ENCODE results near the gene HMOX1. TPM values are rescaled to one million over a fixed set of nuclear protein-coding genes. Genes with fewer than 3 reads are reported as not detected.

HMOX1 gene
- total and polyA plus RNA-seq, 5 experiments from 2014 or later: 0.65 to 3.1 (median 2.6) TPM; not detected in 2

- Mint-ChIP-seq H3K9me3 (peaks cover 0 to 8% (median 0%) of the 10 kb centered on the region in 9 donors), H3K27ac (no peak overlapping the region), H3K36me3 (peaks cover 0 to 5% (median 4%) of the 10 kb centered on the region in 3 donors), H3K4me3 (no peak overlapping the region), H3K4me1 (peaks cover 3 to 6% (median 5%) of the 10 kb centered on the region in 4 donors), H3K27me3 (no peaks in the 10 kb centered on the region)
- DNase-seq (no peak), ATAC-seq (no peak)
- POLR2A ChIA-PET: no interaction called here
These were observed 62.4 kb downstream of the HMOX1 start for GRCh38 chr22:35443338-35443737.

Small RNA genes lying within 50 kb of the gene (microRNA-seq; reads per million reads assigned to microRNA genes)
- 3.4 reads per million, percentile 4 among the genes with 10 or more reads in this experiment for gene MIR3909 (ENCODE audit: borderline microRNAs expressed)
- gene MIR6069 (ENCODE audit: borderline microRNAs expressed): not detected

Other genes with a start within 250 kb of the HMOX1 start
- gene HMGXB4, start 123.6 kb upstream of the HMOX1 start, total RNA-seq: 10 to 100 TPM; 29.5 to 32.6 TPM
- 10 to 100 TPM in 2 of 3 donors, 1 to 10 TPM in 1; 7.9 to 17.8 (median 11.0) TPM for gene HMGXB4, start 123.6 kb upstream of the HMOX1 start, polyA plus RNA-seq
- 10 to 100 TPM; 45.9 to 47.8 TPM for gene TOM1, start 81.2 kb upstream of the HMOX1 start, total RNA-seq
- 10 to 100 TPM; 26.6 to 29.6 (median 29.2) TPM for gene TOM1, start 81.2 kb upstream of the HMOX1 start, polyA plus RNA-seq
- 10 to 100 TPM; 64.3 to 68.1 TPM for gene MCM5, start 19.0 kb downstream of the HMOX1 start, total RNA-seq
- 10 to 100 TPM; 22.3 to 25.6 (median 25.6) TPM for gene MCM5, start 19.0 kb downstream of the HMOX1 start, polyA plus RNA-seq
- gene RASD2, start 159.7 kb downstream of the HMOX1 start, total RNA-seq: not detected
- under 1 TPM in 1 of 3 donors, not detected in 2; 0.11 TPM for gene RASD2, start 159.7 kb downstream of the HMOX1 start, polyA plus RNA-seq
- not detected for gene MB, start 236.2 kb downstream of the HMOX1 start, total RNA-seq
- gene MB, start 236.2 kb downstream of the HMOX1 start, polyA plus RNA-seq: not detected